WERI-Rb-1 (cell line): ENCODE measurements around the gene LAMA5.

Experiments used
- DNase-seq: peaks from one replicate; pipeline ENCODE4 v3.0.0-alpha.2; 2020
- H3K27ac ChIP-seq: fragments of 250-450 bp; sonication (Bioruptor Pico); 2 replicates; pipeline ENCODE4 v1.5.1; 2020; ENCODE audit warnings: mild to moderate bottlenecking, moderate library complexity
- H3K27me3 ChIP-seq: fragments of 250-450 bp; sonication (Bioruptor Pico); 2 replicates; pipeline ENCODE4 v1.5.1; 2021; ENCODE audit warnings: mild to moderate bottlenecking, low read depth, moderate library complexity; ENCODE audit not compliant: insufficient read depth, severe bottlenecking
- H3K36me3 ChIP-seq: fragments of 250-450 bp; sonication (Bioruptor Pico); 2 replicates; pipeline ENCODE4 v1.5.1; 2020; ENCODE audit warnings: mild to moderate bottlenecking, moderate library complexity
- H3K4me3 ChIP-seq: 2 replicates; pipeline ENCODE4 v1.5.1; 2011; ENCODE audit warnings: low read depth, mild to moderate bottlenecking, control low read depth, low read length
- H3K9me3 ChIP-seq: fragments of 250-450 bp; sonication (Bioruptor Pico); 2 replicates; pipeline ENCODE4 v1.5.1; 2021; ENCODE audit warnings: mild to moderate bottlenecking, moderate library complexity; ENCODE audit not compliant: severe bottlenecking
- TF ChIP-seq, protein P1 (sequence below): IDR thresholded peaks from 2 replicates; pipeline ENCODE4 v1.5.1; 2011; ENCODE audit warnings: low read depth, mild to moderate bottlenecking, control low read depth, inconsistent platforms, low read length

Gene LAMA5

DNA sequence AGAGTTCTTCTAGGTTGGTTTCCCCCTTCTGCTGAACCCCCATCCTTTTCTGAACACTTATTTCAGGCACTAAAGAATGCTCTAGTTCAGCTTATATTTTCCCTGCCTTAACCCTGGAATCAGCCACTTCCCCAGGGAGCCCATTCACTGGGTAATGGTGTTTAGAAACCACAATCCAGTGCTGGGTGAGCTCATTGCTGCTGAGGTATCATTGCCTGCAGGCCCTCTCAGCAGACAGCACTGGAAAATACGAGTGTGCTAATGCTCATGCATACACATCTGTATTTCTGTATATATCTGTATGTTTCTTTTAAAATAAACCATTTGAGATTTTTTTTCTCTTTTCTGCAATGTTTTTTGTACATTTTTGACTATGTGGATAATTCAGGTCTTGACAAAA is 101.7 kb downstream of the LAMA5 start:
- TF ChIP-seq, protein P1, sequence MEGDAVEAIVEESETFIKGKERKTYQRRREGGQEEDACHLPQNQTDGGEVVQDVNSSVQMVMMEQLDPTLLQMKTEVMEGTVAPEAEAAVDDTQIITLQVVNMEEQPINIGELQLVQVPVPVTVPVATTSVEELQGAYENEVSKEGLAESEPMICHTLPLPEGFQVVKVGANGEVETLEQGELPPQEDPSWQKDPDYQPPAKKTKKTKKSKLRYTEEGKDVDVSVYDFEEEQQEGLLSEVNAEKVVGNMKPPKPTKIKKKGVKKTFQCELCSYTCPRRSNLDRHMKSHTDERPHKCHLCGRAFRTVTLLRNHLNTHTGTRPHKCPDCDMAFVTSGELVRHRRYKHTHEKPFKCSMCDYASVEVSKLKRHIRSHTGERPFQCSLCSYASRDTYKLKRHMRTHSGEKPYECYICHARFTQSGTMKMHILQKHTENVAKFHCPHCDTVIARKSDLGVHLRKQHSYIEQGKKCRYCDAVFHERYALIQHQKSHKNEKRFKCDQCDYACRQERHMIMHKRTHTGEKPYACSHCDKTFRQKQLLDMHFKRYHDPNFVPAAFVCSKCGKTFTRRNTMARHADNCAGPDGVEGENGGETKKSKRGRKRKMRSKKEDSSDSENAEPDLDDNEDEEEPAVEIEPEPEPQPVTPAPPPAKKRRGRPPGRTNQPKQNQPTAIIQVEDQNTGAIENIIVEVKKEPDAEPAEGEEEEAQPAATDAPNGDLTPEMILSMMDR, result no peak
- no peak for DNase-seq
- no peaks in the 10 kb centered on the region for H3K27me3 ChIP-seq

DNA sequence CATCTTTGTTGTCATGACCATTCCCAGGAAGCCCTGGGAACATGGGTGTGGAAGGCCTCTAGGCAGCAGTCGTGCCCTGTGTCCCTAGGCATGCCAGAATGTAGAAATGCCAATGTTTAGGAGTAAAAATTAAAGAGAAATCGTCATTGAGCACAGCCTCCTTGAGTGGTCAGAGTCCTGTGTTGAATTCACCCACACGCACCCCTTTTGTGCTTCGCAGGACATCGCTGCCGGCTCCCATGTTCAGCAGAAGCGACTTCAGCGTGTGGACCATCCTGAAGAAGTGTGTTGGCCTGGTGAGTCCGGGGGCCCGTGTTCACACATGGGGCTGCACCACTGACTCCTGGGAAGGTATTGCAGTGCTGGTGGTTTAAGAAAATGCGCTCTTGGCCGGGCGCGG is 103.7 kb downstream of the LAMA5 start:
- TF ChIP-seq, protein P1, result no peak
- Histone ChIP-seq H3K27me3 (no peaks in the 10 kb centered on the region), H3K36me3 (peaks cover 52% of the 10 kb centered on the region), H3K27ac (no peak overlapping the region), H3K9me3 (peaks cover 6% of the 10 kb centered on the region), H3K4me3 (no peak overlapping the region)
- DNase-seq, result no peak

More for the DNA sequence above, 101.7 kb downstream of the LAMA5 start:
- Histone ChIP-seq H3K9me3 (peaks cover 6% of the 10 kb centered on the region), H3K36me3 (peaks cover 48% of the 10 kb centered on the region), H3K4me3 (no peak overlapping the region), H3K27ac (no peak overlapping the region)

GRCh38 chr20:62262064-62262463 is 105.0 kb downstream of the LAMA5 start:
- no peak for DNase-seq
- Histone ChIP-seq H3K36me3 (peaks cover 52% of the 10 kb centered on the region), H3K27me3 (no peaks in the 10 kb centered on the region), H3K4me3 (no peak overlapping the region), H3K27ac (no peak overlapping the region), H3K9me3 (peaks cover 6% of the 10 kb centered on the region)
- TF ChIP-seq, protein P1, result no peak

DNA sequence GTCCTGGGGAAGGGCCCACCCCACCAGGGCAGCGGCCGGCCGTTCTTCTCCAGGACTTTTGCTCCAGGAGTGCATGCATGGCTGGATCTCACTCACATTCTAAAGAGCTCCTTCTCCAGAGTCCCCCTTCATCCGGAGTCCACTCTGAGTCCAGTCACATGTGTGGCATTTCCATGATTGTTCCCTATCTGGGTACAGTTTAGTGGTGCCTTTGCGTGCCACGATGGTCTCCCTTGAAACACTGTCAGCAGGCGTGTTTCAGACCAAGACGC is 107.9 kb downstream of the LAMA5 start:
- TF ChIP-seq, protein P1, result no peak
- H3K36me3 ChIP-seq, result peaks cover 49% of the 10 kb centered on the region
- H3K9me3 ChIP-seq, result no peaks in the 10 kb centered on the region
- no peaks in the 10 kb centered on the region for H3K27me3 ChIP-seq
- no peak overlapping the region for H3K27ac ChIP-seq
- DNase-seq, result no peak
- H3K4me3 ChIP-seq, result no peak overlapping the region
